ENCODE results near the gene GARS1.

The GARS1 gene

DNA sequence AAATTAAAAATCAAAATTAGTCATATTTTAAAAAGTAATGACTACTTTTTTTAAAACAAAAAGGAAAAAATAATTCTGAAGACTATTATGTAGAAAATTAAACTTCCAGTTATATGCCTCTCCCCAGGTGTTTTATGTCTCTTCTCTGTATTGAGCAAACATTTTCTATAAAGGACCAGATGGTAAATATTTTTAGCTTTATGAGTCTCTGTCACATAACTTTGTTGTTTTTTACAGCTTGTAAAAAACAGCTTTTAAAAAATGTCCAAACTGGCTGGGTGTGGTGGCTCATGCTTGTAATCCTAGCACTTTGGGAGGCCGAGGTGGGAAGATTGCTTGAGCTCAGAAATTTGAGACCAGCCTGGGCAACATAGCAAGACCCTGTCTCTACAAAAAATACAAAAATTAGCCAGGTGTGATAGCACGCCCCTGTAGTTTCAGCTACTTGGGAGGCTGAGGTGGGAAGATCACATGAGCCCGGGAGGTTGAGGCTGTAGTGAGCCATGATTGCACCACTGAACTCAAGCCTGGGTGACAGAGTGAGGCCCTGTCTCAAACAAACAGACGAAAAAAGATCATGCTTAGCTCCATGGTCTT, 23.5 kb downstream of the GARS1 start:
- H3K4me3 ChIP-seq (ENCODE audit: low read length), result no peak overlapping the region
- DNase-seq (ENCODE audit: low read depth), result no peak
- TF ChIP-seq, protein P1, sequence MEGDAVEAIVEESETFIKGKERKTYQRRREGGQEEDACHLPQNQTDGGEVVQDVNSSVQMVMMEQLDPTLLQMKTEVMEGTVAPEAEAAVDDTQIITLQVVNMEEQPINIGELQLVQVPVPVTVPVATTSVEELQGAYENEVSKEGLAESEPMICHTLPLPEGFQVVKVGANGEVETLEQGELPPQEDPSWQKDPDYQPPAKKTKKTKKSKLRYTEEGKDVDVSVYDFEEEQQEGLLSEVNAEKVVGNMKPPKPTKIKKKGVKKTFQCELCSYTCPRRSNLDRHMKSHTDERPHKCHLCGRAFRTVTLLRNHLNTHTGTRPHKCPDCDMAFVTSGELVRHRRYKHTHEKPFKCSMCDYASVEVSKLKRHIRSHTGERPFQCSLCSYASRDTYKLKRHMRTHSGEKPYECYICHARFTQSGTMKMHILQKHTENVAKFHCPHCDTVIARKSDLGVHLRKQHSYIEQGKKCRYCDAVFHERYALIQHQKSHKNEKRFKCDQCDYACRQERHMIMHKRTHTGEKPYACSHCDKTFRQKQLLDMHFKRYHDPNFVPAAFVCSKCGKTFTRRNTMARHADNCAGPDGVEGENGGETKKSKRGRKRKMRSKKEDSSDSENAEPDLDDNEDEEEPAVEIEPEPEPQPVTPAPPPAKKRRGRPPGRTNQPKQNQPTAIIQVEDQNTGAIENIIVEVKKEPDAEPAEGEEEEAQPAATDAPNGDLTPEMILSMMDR (IDR thresholded peaks at IDR 0.05; ENCODE audit: insufficient read depth, low read depth, low read length, missing control alignments), result no peak

DNA sequence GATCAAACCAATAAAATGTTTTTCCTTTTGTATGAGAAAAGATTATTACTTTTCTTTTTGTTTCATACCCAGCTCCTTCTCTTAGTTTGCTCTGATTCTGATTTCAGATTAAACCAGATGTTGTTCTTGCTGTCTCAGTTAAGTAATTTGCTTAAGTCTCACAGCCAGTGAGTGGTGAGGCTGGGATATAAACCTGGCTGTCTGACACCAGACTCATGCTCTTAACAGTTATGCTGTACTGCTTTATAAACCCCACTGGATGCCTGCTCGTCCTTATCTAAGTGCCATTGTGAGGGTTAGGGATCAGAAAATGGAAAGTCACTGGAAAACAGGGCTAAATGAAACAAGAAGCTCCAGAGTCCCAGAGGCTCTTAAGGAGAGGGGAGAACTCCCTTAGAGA, 24.3 kb downstream of the GARS1 start:
- TF ChIP-seq, protein P1 (IDR thresholded peaks at IDR 0.05; ENCODE audit: insufficient read depth, low read depth, low read length, missing control alignments), result no peak
- DNase-seq (ENCODE audit: low read depth), result no peak
- H3K4me3 ChIP-seq (ENCODE audit: low read length), result no peak overlapping the region

DNA sequence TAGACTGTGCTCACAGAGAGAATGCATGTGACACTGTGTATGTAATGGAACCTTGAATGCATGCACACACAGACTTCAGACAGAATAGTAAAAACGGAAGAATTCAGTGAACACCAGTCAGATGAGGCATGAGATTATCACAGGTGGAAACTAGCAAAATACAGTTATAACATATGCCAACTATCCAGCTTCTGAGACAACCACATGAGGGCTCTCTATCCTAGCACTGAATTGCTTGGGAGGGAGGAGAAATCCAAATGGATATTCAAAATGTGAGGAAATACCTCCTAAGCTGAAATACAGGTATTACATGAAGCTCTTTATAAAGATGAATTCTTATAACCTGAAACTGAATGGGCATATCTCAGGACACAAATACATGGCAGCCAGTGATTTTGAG, 30.6 kb downstream of the GARS1 start:
- DNase-seq (ENCODE audit: low read depth), result no peak
- TF ChIP-seq, protein P1 (IDR thresholded peaks at IDR 0.05; ENCODE audit: insufficient read depth, low read depth, low read length, missing control alignments), result no peak
- H3K4me3 ChIP-seq (ENCODE audit: low read length), result no peak overlapping the region

DNA sequence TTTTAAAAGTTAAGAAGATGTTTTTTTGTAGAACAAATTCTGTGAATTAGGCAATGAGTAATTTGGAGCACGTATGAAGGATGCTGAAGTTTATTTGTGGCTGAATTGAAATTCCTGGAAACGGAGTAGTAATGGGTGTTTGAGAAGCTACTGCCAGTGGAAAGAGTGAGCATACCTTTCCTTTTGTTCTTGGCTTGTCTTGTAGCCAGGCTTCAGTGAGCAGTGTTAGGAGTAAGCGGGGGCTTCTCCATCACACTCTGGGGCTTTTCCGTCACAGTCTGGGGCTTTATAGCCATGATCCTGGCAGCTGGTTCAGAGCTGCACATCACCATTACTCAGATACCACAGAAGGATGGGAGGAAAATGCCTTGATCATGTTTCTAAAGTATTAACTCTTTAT, 32.3 kb downstream of the GARS1 start:
- H3K4me3 ChIP-seq (ENCODE audit: low read length), result no peak overlapping the region
- TF ChIP-seq, protein P1 (IDR thresholded peaks at IDR 0.05; ENCODE audit: insufficient read depth, low read depth, low read length, missing control alignments), result no peak
- no peak for DNase-seq (ENCODE audit: low read depth)

DNA sequence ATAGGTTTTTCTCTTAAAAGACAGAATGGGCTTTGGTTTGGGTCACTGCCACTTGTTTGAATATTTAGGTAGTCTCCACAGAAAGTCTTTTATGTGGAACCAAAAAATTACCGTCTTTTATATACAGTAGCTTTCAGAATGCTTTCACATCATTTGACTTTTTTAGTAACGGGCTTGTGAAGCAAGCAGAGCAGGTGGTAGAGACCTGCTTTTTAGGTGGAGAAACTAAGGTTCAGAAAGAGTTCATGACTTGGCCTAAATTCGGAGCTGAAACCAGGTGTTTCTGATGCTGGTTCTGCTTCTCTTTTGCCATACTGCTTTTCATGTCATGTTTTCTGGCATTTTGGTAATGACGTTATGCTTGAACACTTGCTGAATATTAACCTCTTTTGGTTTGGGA, 36.3 kb downstream of the GARS1 start:
- DNase-seq (ENCODE audit: low read depth), result no peak
- TF ChIP-seq, protein P1 (IDR thresholded peaks at IDR 0.05; ENCODE audit: insufficient read depth, low read depth, low read length, missing control alignments), result no peak
- no peak overlapping the region for H3K4me3 ChIP-seq (ENCODE audit: low read length)

DNA sequence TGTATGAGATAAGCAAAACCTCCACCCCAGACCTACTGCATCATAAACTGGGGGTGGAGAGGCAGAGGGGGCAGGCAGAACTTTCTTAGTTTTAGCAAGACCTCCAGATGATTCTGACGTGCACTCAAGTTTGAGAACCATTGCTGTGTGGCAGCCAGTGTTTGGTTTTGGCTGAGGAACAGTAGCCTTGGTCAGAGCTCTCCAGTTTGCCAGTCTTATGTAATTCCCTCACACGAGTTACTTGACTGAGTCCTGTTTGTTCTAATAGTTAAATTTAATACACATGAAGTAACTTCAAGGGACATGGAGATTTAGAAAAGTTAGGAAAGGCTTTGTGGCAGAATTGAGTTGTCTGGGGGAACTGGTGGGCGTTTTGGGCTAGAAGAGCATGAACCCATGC, 38.5 kb downstream of the GARS1 start:
- H3K4me3 ChIP-seq (ENCODE audit: low read length), result no peak overlapping the region

More for the DNA sequence above, 38.5 kb downstream of the GARS1 start:
- TF ChIP-seq, protein P1 (IDR thresholded peaks at IDR 0.05; ENCODE audit: insufficient read depth, low read depth, low read length, missing control alignments), result no peak
- no peak for DNase-seq (ENCODE audit: low read depth)
